Neural cell (in vitro differentiated cells): ENCODE data around the gene PDE1C.

ENCODE experiments used
- EP300 ChIP-seq: fragments of 450-650 bp; conservative IDR thresholded peaks from 2 replicates; pipeline ENCODE4 v1.6.1; 2014; ENCODE audit warnings: antibody characterized with exemption, mild to moderate bottlenecking, moderate library complexity; ENCODE audit not compliant: poor library complexity, severe bottlenecking
- EZH2 ChIP-seq: fragments of 200-600, 300-800 bp; shearing (Covaris generic), sonication (generic); IDR thresholded peaks from 2 replicates; pipeline ENCODE4 v1.6.1; 2014; ENCODE audit warnings: antibody characterized with exemption, low read length, borderline replicate concordance, mild to moderate bottlenecking; ENCODE audit not compliant: insufficient read depth, poor library complexity, severe bottlenecking
- REST ChIP-seq: IDR thresholded peaks from 2 replicates; pipeline ENCODE4 v1.6.1; 2012; ENCODE audit warnings: borderline replicate concordance

GRCh38 chr7:31783221-31783620 lies 287.0 kb downstream of the PDE1C start:
- no peak for TF ChIP-seq REST
- no peak for TF ChIP-seq EZH2
- no peak for TF ChIP-seq EP300
